ENCODE data around the gene ACBD6.
A peak's percentile ranks its signal among the peaks of the same experiment; 100 is the strongest.

The ACBD6 gene

GRCh38 chr1:180365039-180365438 is 137.3 kb downstream of the ACBD6 start:
- DNase-seq, result no peak

- DNase-seq, result no peak
Observed at GRCh38 chr1:180363246-180363995, 139.0 kb downstream of the ACBD6 start.

GRCh38 chr1:180360333-180361075 is 141.9 kb downstream of the ACBD6 start:
- DNase-seq, result no peak

- DNase-seq, result no peak
Observed at GRCh38 chr1:180358649-180359048, 143.7 kb downstream of the ACBD6 start.

GRCh38 chr1:180353945-180354344 is 148.4 kb downstream of the ACBD6 start:
- no peak for DNase-seq

GRCh38 chr1:180352588-180352987 is 149.8 kb downstream of the ACBD6 start:
- DNase-seq, result no peak

- DNase-seq, result no peak
Observed at GRCh38 chr1:180352021-180352420, 150.4 kb downstream of the ACBD6 start.

- no peak for DNase-seq
Observed at GRCh38 chr1:180345148-180345547, 157.2 kb downstream of the ACBD6 start.

- DNase-seq, result peak; percentile 58
Observed at GRCh38 chr1:180343921-180344769, 158.2 kb downstream of the ACBD6 start.

- no peak for DNase-seq
Observed at GRCh38 chr1:180327089-180327488, 175.3 kb downstream of the ACBD6 start.

- no peak for DNase-seq
Observed at GRCh38 chr1:180312926-180313325, 189.5 kb downstream of the ACBD6 start.

GRCh38 chr1:180311011-180311730 is 191.2 kb downstream of the ACBD6 start:
- no peak for DNase-seq

GRCh38 chr1:180310095-180310494 is 192.3 kb downstream of the ACBD6 start:
- DNase-seq, result no peak

GRCh38 chr1:180309338-180309737 is 193.0 kb downstream of the ACBD6 start:
- no peak for DNase-seq

- no peak for DNase-seq
Observed at GRCh38 chr1:180301135-180301742, 201.1 kb downstream of the ACBD6 start.

GRCh38 chr1:180299479-180300221 is 202.7 kb downstream of the ACBD6 start:
- DNase-seq, result no peak

GRCh38 chr1:180295999-180296398 is 206.4 kb downstream of the ACBD6 start:
- DNase-seq, result no peak

GRCh38 chr1:180294711-180295110 is 207.7 kb downstream of the ACBD6 start:
- DNase-seq, result no peak

- DNase-seq, result no peak
Observed at GRCh38 chr1:180291004-180291403, 211.4 kb downstream of the ACBD6 start.

GRCh38 chr1:180290265-180291001 is 211.9 kb downstream of the ACBD6 start:
- DNase-seq, result no peak

- DNase-seq, result no peak
Observed at GRCh38 chr1:180288940-180289339, 213.4 kb downstream of the ACBD6 start.

All from NCI-H187 treated with DMSO at 0.1 percent for 48 hours (cell line).